GM19239 (cell line): Measurements from ENCODE around the gene SOD1.

Source experiments
- DNase-seq: peaks from one replicate; pipeline ENCODE4 v3.0.0; 2011; ENCODE audit warnings: low spot score; ENCODE audit not compliant: insufficient read length
- FAIRE-seq: peaks from 2 replicates; lab custom pipeline; 2011; peaks lifted over from hg19 to GRCh38; lab: Jason Lieb, UNC

Gene SOD1

DNA sequence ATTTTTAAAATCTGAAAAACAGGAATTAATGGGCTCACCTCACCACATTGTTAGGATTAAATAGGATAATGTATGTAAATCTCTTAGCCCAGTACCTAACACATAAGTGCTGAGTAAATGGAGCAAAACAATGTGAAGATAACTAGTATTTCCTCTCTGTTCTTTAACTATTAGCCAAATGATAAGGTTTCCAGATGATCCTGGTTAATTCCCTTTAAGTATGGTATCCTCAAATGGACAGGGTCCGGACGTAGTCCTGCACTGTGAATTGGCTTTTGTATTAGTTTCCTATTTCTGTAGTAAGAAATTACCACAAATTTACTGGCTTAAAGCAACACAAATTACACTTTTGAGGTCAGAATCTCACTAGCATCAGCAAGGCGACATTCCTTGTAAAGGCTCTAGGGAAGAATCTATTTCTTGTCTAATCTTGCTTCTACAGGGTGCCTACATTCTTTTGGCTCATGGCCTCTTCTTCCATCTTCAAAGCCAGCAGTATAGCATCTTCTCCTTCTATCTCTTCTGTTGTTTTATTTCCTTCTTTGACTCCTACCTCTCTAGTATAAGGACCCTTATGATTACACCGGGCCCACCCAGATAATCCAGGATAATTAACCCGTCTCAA lies 55.4 kb downstream of the SOD1 start:
- DNase-seq (no peak), FAIRE-seq (no peak)

DNA sequence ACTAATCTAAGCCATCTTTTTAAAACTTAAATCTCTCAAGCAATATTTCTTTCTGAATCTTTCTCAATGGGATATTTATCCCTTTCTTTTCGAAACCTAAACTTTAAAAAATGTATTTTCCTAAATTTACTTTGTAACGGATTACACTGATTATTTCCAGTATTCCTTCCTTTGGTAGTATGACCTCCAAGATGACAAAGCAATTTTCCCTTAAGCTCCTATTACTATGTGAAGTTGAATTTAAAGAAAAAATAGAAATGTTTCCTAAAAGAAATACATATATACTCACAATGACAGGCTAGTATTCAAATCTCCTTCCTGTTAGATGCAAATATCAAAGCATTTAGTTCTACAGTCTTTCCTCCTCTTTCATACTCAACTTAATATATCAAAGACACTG lies 56.6 kb downstream of the SOD1 start:
- no peak for FAIRE-seq
- no peak for DNase-seq
